KMS-11 (cell line): ENCODE measurements around the gene ATXN7L2.

Source experiments
- H2AFZ ChIP-seq: fragments of 200-600 bp; sonication (generic); 2 replicates; pipeline ENCODE4 v1.6.1; 2016; ENCODE audit warnings: antibody characterized with exemption, mixed run types, low read depth
- H3K27ac ChIP-seq: fragments of 200-600 bp; sonication (generic); 2 replicates; pipeline ENCODE4 v1.6.1; 2016; ENCODE audit warnings: mild to moderate bottlenecking, mixed run types
- H3K27me3 ChIP-seq: fragments of 200-600 bp; sonication (generic); 2 replicates; pipeline ENCODE4 v1.6.1; 2017; ENCODE audit warnings: mild to moderate bottlenecking, low read depth, mixed run types, moderate library complexity; ENCODE audit not compliant: insufficient read depth
- H3K36me3 ChIP-seq: fragments of 200-600 bp; sonication (generic); 2 replicates; pipeline ENCODE4 v1.6.1; 2017; ENCODE audit warnings: mild to moderate bottlenecking, mixed run types; ENCODE audit not compliant: insufficient read depth
- H3K4me1 ChIP-seq: fragments of 200-600 bp; sonication (generic); 2 replicates; pipeline ENCODE4 v1.6.1; 2016; ENCODE audit warnings: mild to moderate bottlenecking, low read depth, mixed run types; ENCODE audit not compliant: poor library complexity, severe bottlenecking
- H3K4me2 ChIP-seq: fragments of 200-600 bp; sonication (generic); 2 replicates; pipeline ENCODE4 v1.7.0; 2016; ENCODE audit warnings: mild to moderate bottlenecking, mixed run types
- H3K4me3 ChIP-seq: fragments of 200-600 bp; sonication (generic); IDR thresholded peaks from 2 replicates; pipeline ENCODE4 v1.6.1; 2017; ENCODE audit warnings: low read depth, low read length, mixed read lengths; ENCODE audit not compliant: insufficient read depth
- H3K79me2 ChIP-seq: fragments of 200-600 bp; sonication (generic); 2 replicates; pipeline ENCODE4 v1.6.1; 2016; ENCODE audit warnings: low read depth, mixed run types; ENCODE audit not compliant: insufficient read depth
- H3K9ac ChIP-seq: fragments of 200-600 bp; sonication (generic); 2 replicates; pipeline ENCODE4 v1.6.1; 2016; ENCODE audit warnings: mild to moderate bottlenecking, mixed run types
- H4K20me1 ChIP-seq: fragments of 200-600 bp; sonication (generic); 2 replicates; pipeline ENCODE4 v1.6.1; 2016; ENCODE audit warnings: mild to moderate bottlenecking, mixed run types; ENCODE audit not compliant: insufficient read depth
- TF ChIP-seq, protein P1 (sequence below): fragments of 200-600 bp; sonication (generic); conservative IDR thresholded peaks from 2 replicates; pipeline ENCODE4 v1.6.1; 2017; ENCODE audit warnings: low read depth, mild to moderate bottlenecking, antibody characterized with exemption, low read length, moderate library complexity, mixed read lengths

The ATXN7L2 gene

DNA sequence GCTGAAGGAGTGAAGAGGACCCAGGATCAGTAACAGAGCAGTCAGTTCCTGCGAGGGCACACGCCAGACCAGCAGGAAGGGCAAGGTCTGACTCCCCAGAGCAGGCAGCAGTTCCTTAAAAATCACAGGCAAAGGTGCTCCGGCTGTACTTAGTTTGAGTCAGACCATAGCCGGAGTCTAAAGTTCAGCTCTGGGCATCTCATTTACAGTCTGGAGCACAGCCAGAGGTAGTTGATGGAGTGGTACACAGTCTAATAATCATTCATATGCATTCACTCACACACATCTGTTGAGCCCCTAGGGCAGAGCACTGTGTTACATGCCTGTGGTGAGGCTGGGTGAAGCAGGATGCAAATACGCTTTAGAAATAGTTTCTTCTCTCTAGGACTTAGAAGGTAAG lies 33.2 kb downstream of the ATXN7L2 start:
- H3K27ac ChIP-seq = no peak overlapping the region

DNA sequence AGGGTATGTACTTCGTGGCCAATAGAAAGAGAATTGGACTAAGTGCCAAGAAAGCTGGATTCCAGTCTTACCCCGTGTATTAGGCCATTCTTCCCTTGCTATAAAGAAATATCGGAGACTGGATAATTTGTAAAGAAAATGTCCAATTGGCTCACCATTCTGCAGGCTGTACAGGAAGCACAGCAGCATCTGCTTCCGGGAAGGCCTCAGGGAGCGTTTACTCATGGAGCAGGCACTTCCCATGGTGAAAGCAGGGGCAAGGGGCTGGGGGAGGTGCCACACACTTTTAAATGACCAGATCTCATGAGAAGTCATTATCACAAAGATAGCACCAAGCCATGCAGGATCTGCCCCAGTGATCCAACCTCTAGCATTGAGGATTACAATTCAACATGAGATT lies 33.6 kb downstream of the ATXN7L2 start:
- TF ChIP-seq, protein P1, sequence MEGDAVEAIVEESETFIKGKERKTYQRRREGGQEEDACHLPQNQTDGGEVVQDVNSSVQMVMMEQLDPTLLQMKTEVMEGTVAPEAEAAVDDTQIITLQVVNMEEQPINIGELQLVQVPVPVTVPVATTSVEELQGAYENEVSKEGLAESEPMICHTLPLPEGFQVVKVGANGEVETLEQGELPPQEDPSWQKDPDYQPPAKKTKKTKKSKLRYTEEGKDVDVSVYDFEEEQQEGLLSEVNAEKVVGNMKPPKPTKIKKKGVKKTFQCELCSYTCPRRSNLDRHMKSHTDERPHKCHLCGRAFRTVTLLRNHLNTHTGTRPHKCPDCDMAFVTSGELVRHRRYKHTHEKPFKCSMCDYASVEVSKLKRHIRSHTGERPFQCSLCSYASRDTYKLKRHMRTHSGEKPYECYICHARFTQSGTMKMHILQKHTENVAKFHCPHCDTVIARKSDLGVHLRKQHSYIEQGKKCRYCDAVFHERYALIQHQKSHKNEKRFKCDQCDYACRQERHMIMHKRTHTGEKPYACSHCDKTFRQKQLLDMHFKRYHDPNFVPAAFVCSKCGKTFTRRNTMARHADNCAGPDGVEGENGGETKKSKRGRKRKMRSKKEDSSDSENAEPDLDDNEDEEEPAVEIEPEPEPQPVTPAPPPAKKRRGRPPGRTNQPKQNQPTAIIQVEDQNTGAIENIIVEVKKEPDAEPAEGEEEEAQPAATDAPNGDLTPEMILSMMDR = no peak
- no peak overlapping the region for H3K9ac ChIP-seq

More for the DNA sequence above, 33.2 kb downstream of the ATXN7L2 start:
- no peaks in the 10 kb centered on the region for H3K36me3 ChIP-seq
- H3K9ac ChIP-seq = no peak overlapping the region
- H3K4me2 ChIP-seq = no peak overlapping the region
- no peak overlapping the region for H3K4me3 ChIP-seq
- no peak overlapping the region for H2AFZ ChIP-seq
- H4K20me1 ChIP-seq = no peaks in the 10 kb centered on the region
- H3K79me2 ChIP-seq = no peaks in the 10 kb centered on the region
- H3K27me3 ChIP-seq = no peaks in the 10 kb centered on the region
- TF ChIP-seq, protein P1 = no peak
- H3K4me1 ChIP-seq = no peaks in the 10 kb centered on the region

DNA sequence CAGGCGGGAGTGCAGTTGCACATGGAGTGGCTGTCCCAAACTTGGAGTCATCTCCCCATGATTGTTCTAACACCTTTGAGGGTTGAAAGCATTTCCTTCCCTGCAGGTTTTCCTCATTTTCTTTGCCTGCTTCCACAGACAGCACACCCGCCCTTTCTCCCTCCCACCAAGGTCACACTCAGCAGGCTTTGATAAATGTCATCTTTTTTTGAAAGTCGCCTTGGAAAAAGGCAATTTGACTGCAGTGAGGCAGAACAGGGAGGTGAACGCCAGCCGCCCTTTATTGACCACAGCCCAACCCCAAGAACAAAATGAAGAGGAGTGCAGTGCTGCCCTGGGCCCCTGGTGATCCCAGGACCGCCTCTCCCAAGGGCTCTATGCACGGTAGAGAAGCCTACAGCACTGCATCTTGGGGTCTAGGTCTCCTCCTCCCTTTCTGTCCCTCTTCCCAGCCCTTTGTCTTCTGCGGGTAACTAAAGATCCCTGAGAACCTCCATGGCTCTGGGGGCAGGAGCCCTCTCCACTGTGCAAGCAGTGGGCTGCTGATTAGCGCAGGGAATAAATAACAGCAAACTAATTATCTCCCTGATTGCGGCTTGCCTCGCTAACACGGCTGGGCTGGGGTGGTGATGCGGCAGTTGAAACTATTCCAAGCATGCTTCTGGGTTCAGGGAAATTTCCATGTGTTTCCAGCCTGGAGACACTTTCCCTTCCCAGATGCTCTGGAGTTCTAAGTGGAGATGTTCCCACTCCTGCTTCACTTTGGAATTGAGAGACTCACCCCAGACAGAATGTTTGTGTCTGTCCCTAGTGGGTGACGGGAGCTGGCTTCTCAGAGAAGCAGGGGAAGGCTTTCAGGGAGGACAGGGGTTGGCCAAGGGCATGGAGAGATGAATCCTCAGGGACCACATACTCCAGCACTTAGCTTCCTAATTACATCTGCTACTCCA lies 37.6 kb downstream of the ATXN7L2 start:
- no peaks in the 10 kb centered on the region for H4K20me1 ChIP-seq
- TF ChIP-seq, protein P1 = no peak

More for the DNA sequence above, 33.6 kb downstream of the ATXN7L2 start:
- Histone ChIP-seq H2AFZ (no peak overlapping the region), H3K4me3 (no peak overlapping the region), H3K79me2 (no peaks in the 10 kb centered on the region), H3K4me2 (no peak overlapping the region), H3K27me3 (no peaks in the 10 kb centered on the region), H3K27ac (no peak overlapping the region), H3K36me3 (no peaks in the 10 kb centered on the region), H4K20me1 (no peaks in the 10 kb centered on the region), H3K4me1 (no peaks in the 10 kb centered on the region)

DNA sequence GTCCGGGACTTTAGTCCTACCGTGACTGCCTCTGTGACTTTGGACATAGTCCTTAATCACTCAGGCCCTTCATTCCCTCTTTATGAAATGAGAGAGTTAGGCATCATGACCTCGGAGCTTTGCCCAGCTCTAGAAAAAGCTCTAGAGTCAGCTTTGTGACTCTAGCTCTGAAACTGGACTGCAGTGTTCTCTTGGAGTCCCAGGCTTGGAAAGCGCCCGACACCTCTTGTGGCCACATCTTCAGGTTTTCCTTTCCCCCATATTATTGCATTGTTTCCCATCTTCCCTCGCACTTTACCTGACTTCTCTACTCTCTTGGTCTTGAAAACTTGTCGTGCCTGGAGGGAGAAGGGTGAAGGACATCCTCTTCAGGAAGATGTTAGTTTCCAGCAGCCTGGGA lies 38.3 kb downstream of the ATXN7L2 start:
- H3K79me2 ChIP-seq = no peaks in the 10 kb centered on the region
- H3K9ac ChIP-seq = no peak overlapping the region
- no peak overlapping the region for H3K27ac ChIP-seq
- H3K4me2 ChIP-seq = no peak overlapping the region
- no peaks in the 10 kb centered on the region for H3K36me3 ChIP-seq
- H4K20me1 ChIP-seq = no peaks in the 10 kb centered on the region
- H2AFZ ChIP-seq = no peak overlapping the region
- no peaks in the 10 kb centered on the region for H3K27me3 ChIP-seq
- H3K4me1 ChIP-seq = no peaks in the 10 kb centered on the region
- TF ChIP-seq, protein P1 = no peak
- H3K4me3 ChIP-seq = no peak overlapping the region

More for the DNA sequence above, 37.6 kb downstream of the ATXN7L2 start:
- Histone ChIP-seq H3K79me2 (no peaks in the 10 kb centered on the region), H2AFZ (no peak overlapping the region), H3K27me3 (no peaks in the 10 kb centered on the region), H3K4me3 (no peak overlapping the region), H3K4me1 (no peaks in the 10 kb centered on the region), H3K9ac (no peak overlapping the region), H3K4me2 (no peak overlapping the region), H3K36me3 (no peaks in the 10 kb centered on the region), H3K27ac (no peak overlapping the region)
